Ramos (cell line): ENCODE data around the gene MAS1.
"Not testable (repeated sequence)": the region's sequence is repeated elsewhere in the genome, so short reads cannot be mapped to it uniquely, and the experiment has no call there.

ENCODE experiments used
- in situ Hi-C: fragments of 300-500 bp; cut with MboI; formaldehyde crosslinking; loops from one replicate; pipeline ENCODE4 v1.14.3; 2022; ENCODE audit warnings: low sequenced_read_pairs; ENCODE audit not compliant: unreplicated experiment

MAS1 gene

DNA sequence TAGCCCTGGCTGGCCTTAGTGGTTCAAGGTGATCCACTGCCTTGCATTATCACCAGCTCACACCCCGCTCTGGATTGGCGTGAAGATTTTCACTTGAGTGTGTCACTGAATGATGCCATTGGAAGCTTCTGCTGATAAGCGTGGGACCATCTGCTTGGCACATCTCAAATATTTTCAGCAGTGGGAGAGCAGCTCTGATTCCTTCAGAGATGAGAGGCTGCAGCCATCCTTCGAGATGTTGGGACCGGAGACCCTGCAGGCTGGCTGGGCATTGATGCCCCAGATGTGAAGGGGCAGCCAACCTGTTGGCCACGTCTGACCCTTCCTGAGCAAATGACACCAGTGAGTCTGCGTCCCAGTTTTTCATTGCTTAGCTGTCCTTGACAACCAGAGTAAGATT lies at the start of gene MAS1:
Gene MAS1 (plus strand): TSS at position 197 of the 400 bp plus-strand sequence. CDS start 15,968 bp downstream, outside the sequence.
- in situ Hi-C loops = no loop called here

DNA sequence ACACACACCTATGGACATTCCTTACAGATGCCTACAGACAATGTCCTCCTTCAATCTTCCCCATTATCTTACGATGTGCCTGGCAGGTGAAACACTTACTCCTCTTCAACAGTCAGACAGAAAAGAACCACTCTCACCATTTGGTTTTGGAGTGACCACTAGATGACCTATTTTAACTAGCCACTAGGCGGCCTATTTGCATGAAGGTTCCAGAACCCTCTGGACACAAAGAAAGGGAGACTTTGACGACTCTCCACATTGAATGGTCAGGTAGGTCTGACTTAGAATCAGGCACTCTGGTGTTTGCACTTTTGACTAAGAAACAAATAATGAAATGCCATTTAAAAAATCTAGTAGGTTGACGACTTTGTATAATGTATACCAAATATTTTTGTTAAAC lies 48.8 kb upstream of the MAS1 start:
- in situ Hi-C loops = no loop called here

DNA sequence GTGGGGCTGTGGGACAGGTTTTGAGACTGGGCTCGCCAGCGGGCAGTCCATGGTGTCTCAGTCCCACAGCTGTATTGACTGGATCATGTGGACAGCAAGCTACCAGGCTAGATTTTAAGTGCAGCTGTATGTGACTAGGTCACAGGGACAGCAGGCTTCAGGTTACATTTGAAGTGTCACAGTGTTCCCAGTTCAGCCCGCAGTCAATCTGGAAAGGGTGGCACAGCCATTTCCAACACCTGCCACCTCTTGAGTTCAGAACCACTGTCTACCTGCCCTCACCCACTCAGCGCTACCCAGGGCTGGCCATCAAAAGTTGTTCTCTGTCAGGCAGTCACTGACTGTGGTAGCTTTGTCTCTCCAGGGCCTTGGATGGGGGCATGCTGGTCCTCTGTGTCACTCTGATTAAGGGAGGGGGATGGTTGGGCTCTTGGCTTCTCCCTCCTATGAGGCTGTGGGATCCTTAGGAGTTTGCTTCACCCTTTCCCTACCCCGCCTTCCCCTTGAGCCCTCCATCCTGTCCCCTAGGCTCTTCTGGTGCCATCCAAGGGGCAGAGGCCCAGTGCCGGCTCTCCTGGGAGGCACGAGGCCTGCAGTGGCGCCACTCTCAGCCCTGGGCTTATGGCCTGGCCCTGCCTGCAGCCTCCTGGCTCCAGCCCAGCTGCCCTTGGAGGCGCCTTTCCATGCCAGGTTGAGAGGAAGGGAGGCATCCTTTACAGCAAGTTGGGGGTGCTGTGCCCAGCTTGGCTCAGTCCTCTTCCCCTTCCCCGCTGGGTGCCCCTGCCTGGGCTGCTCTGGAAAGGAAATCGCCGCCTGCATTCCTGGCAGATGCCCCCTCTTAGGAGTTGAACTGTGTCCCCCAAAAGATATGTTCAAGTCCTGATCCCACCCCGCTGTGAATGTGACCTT lies 45.8 kb upstream of the MAS1 start:
- in situ Hi-C loops = no loop called here

DNA sequence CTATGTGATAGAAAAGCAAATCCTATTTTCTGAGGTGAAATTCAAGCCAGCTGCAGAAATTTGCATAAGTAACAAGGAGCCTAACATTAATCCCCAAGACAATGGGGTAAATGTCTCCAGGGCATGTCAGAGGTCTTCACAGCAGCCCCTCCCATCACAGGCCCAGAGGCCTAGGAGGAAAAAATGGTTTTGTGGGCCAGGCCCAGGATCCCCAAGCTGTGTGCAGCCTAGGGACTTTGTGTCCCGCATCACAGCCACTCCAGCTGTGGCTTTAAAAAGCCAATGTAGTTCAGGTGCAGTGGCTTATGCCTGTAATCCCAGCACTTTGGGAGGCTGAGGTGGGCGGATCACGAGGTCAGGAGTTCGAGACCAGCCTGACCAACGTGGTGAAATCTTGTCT lies 42.2 kb upstream of the MAS1 start:
- in situ Hi-C loops = not testable (repeated sequence)

DNA sequence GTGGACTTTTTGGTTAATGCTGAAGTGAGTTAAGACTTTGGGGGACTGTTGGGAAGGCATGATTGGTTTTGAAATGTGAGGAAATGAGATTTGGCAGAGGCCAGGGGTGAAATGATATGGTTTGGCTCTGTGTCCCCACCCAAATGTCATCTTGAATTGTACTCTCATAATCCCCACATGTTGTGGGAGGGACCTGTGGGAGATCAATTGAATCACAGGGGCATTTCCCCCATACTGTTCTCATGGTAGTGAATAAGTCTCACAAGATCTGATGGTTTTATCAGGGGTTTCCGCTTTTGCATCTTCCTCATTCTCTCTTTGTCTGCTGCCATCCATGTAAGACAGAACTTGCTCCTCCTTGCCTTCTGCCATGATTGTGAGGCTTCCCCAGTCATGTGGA lies 40.9 kb upstream of the MAS1 start:
- in situ Hi-C loops = loop anchor here (25.0 kb wide), 1 partner anchor 612 kb away; no protein-coding TSS in a partner anchor

DNA sequence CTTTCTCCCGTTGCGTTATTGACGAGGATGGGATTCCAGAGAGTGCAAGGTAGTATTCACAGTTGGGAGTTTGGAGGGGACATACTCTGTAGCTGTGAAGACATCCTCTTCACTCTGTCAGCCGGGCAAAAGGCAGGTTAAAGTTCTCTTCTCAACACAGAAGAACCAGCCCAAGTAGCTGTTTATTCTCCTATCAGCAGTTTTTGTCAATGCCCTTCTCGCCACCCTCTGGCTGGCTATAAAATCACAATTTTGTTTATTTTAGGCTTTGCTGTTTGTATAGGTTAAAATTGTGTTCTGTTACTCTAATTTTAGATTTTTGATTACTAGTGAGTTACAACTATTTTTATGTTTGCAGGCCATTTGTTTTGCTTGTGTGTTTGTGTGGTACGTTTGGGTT lies 37.9 kb upstream of the MAS1 start:
- in situ Hi-C loops = loop anchor here (25.0 kb wide), 1 partner anchor 609 kb away; no protein-coding TSS in a partner anchor

DNA sequence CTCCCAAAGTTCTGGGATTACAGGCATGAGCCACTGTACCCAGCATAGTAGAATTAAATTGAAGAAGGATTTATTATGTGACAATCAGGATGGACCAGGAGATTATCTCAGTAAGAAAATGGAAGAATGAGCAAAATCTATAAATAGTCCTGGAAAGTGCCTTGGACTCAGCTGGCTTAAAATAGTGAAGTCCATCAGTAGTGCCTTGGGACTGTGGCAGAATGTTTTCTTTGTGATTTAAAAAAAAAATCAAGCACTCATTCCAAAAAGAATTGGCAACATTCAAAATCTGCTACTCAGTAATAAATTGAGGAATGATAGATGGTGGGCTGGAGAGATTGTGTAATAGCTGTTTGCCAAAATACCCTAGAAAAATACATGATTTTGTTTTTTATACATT lies 37.0 kb upstream of the MAS1 start:
- in situ Hi-C loops = loop anchor here (25.0 kb wide), 1 partner anchor 609 kb away; no protein-coding TSS in a partner anchor

DNA sequence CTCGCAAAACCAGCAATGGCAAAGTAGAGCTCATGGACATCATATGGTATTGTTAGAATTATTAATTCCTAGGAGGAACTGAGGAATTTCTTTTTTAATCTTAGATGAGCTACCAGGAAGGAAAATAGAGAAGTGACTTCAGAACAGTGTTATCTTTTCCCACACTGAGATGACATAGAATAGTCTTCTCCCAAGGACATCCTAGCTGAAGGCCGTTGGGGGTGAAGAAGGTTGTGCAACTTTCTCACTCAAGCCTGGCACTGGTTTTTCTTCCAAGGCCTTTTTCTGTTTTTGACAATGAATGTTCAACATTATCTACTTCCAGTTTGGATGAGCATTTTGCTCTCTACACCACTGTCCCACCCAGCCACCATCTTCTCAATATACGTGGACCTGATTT lies 35.8 kb upstream of the MAS1 start:
- in situ Hi-C loops = loop anchor here (25.0 kb wide), 1 partner anchor 607 kb away; no protein-coding TSS in a partner anchor

DNA sequence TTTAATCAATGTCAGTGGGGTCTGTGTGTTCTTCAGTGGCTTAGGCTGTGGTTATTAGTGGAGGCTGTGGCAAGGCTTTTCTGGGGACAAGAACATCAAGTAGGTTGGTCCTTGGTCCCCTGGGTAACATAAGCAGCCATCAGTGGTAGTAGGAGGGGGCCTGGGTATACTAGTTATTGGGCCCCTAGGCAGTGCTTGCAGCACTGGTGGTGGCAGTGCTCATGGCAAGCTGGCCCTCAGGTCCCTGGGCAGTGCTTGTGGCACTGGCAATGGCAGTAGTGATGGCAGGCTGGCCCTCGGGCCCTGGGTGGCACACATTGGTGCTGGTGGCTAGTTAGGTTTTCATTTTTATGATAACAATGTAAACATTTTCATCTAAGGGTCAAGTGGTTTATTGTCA lies 32.5 kb upstream of the MAS1 start:
- in situ Hi-C loops = loop anchor here (25.0 kb wide), 1 partner anchor 604 kb away; no protein-coding TSS in a partner anchor

DNA sequence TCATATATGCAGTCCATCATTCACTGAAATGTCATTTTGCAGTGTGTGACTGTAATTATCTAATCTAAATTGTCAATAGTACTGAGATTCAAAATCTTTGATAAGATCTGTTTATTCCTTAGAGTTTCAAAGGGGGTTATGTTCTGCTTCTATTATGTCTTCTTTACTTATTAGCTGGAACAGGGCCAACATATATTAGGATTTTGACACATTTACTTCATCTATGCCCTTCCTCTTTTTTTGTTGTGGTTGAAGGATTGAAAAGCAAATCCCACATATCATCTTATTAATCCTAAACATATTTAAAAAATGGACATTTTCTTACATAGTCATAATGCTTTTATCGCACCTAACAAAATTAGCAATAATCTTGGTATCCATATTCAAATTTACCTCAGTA lies 30.3 kb upstream of the MAS1 start:
- in situ Hi-C loops = loop anchor here (25.0 kb wide), 1 partner anchor 602 kb away; no protein-coding TSS in a partner anchor

DNA sequence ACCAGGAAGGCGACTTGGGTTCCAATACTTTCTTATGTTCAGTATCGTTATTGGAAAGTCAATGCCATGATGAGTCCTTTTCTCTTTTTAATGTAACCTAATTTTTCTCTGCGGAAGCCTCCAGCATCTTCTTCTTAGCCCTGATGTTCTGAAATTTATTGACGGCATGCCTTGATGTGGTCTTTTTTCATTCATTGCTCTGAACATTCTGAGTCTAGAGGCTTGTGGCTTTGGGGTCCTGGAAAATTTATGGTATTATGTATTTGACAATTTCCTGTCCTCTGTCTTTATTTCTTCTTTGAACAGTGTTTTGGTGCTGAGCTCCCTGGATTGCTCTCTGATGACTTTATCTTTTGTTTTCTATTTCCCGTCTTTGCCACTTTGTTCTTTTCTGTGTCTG lies 28.7 kb upstream of the MAS1 start:
- in situ Hi-C loops = loop anchor here (25.0 kb wide), 1 partner anchor 600 kb away; no protein-coding TSS in a partner anchor

DNA sequence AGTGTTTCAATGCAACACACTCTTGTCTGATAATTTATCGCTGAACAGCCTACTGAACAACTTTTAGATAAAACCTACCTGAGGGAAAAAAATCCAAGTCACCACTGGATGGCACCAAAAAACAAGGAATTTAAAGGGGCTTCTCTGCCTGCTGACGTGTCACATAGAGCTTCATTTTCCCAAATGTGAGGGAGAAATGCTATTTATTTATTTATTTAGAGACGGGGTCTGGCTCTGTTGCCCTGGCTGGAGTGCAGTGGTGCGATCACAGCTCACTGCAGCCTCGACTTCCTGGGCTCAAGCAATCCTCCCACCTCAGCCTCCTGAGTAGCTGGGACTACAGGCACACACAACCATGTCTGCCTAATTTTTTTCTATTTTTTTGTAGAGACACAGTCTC lies 27.4 kb upstream of the MAS1 start:
- in situ Hi-C loops = loop anchor here (25.0 kb wide), 1 partner anchor 599 kb away; no protein-coding TSS in a partner anchor

DNA sequence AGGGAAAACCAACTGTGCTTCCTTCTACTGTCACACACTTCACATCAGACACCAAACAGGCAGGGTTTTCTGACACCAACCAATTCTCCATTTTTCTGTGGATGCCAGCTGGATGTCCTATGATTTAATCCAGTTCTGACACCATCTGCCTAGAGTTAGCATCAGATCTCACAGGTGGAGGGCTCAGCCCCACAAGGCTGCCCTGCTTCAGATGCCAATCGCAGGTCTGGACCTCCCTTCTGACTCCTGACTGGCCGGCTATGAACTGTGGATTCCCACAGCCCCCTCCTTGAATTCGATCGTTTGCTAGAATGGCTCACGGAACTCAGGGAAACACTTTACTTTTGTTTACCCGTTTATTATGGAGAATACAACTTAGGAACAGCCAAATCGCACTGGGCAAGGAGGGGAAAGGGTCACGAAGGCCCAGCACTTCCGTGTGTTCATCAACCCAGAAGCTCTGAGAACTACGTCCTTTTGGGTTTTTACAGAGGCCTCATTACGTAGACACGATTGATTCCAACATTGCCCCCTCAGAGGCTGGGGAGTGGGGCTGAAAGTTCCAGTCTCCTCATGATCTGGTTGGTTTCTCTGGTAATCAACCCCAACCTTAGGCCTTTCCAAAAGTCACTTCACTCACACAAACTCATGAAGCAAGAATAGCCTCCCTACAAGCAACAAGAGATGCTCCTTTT lies 25.4 kb upstream of the MAS1 start:
- in situ Hi-C loops = loop anchor here (25.0 kb wide), 1 partner anchor 597 kb away; no protein-coding TSS in a partner anchor

DNA sequence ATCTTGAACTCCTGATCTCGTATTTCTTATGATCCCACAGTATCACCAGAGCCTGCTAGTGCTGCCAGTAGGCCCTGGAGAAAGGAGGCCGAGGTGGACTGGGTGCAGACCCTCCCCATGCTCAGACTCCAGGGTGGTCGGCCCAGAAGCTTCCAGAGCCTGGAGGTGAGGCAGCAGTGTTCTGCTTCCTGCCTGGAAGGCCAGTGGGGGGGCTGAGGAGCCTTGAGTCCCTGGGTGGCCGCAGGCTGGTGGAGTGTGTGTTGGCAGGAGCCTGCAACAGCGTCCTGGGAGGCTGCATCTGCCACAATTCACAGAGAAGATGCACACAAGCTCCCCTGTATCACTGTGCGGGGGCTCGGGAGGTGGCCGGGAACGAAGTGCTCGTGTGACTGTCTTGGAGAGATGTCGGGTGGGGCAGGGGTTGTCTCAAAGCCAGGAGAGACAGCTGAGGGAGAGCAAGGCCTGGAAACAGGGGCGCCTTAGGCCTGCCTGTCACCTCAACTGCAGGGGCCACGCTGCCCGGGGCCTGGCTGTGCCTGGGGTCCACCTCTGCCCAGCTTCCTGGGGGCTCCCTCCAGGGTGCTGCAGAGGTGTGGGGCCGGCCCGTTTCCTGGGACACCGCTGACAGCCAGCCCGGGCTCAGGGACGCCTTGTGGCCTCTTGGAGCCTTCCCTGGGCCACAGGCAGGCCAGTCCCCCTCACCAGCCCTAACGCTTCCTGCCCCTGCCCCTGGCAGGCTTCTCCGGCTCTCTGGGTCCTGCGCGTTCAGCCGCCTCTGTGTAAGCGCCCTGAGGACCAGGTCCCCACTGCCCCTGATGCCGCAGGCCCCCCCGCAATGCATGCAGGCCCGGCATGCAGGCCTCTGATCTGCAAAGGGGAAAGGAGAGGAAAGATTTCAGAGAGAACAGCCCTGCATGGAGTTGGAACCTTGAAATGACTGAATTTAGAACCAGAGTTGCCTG lies 24.2 kb upstream of the MAS1 start:
- in situ Hi-C loops = loop anchor here (25.0 kb wide), 1 partner anchor 596 kb away; no protein-coding TSS in a partner anchor

DNA sequence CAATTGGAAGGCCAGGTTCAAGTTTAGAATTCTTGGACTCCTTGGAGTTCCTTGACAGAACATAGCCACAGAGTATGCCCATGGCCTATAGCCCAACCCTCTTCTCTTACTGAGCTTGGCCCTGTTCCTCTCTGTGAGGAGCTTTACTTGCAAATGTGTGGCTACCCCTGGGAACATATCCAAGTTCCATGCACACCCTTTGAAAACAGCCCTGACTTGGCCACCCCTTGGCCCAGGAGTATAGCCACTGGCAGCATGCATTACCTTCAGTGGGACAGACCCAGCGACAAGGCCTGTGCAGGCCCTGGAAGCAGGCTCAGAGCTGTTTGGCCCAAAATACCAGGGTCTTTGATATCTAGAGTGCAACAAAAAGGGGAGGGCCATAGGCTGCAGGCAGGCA lies 19.5 kb upstream of the MAS1 start:
- in situ Hi-C loops = loop anchor here (25.0 kb wide), 1 partner anchor 591 kb away; no protein-coding TSS in a partner anchor

DNA sequence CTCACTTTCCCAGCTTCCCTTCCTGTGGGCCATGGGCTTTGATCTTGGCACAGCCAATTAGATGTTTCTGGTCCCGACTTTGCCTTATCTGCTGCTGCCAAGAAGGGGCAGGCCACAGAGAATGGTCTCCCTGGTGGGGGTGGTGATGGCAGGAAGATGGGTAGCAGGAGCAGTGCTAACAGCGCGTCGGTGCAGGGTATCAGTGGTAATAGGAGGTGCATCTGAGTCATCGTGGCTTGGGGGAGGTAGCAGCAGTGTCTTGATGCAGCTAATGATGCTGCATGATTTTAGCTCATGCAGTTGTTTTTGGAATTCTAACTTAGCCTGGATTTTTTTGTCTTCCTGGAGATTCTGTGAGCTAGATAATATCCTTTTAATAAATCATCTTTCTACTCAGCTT lies 18.9 kb upstream of the MAS1 start:
- in situ Hi-C loops = loop anchor here (25.0 kb wide), 1 partner anchor 590 kb away; no protein-coding TSS in a partner anchor

DNA sequence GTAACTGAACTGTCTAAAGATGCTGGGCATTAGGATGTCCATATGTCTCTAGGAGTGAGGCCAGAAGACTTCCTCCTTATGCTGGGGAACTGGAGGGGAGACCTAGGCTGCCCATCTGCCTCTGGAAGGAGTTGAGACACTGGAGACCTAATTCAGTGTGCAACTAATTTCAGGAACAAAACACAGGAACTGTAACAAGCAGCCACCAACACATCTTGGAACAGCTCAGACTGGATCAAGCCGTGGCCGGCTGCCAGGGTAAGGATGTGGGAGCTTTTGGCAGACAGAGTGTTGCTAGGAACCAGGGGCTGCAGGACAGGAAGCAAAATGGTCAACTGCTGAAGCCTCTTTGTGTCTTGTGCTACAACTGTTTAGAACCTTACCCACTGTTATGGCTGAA lies 16.4 kb upstream of the MAS1 start:
- in situ Hi-C loops = loop anchor here (25.0 kb wide), 1 partner anchor 588 kb away; no protein-coding TSS in a partner anchor

DNA sequence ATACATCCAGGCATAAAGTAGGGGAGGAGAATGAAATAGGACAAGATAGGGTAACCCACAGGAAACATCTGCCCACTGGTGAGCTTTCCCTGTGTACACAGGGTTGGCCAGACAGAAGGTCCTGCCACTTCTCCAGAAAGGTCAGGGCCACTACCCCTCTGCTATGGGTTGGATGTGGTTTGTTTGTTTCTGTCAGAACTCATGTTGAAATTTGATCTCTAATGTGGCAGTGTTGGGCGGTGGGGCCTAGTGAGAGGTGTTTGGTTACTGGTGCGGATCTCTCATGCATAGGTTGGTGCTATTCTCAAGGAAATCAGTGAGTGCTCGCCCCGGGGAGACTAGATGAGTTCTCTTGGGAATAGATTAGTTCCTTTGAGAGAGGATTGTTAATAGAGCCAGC lies 15.6 kb upstream of the MAS1 start:
- in situ Hi-C loops = no loop called here

DNA sequence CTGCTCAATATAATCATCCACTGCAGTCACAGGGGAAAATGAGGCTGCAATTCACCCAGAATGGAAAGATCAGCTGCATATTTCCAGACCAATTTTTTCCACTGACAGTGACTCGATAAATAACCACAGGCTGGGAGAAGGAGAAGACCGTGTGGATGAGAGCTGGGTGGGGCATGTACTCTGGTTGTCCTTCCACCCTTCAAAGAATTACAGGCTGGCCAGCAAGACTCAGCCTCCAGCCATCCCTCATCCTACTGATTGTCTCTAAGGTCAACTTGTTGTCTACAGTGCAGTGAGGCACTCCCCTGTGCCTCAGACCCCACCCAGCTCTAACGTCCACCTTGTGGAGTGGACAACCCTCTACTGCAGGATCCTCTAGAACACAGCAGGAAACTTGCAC lies 14.5 kb upstream of the MAS1 start:
- in situ Hi-C loops = no loop called here
